HUES48 (cell line): ENCODE measurements around the gene POLL.

ENCODE experiments used
- H3K27ac ChIP-seq: one replicate; pipeline ENCODE4 v1.7.0; 2013; ENCODE audit warnings: low read depth, low read length, inconsistent platforms
- H3K27me3 ChIP-seq: 2 replicates; pipeline ENCODE4 v1.6.1; 2013; ENCODE audit warnings: mild to moderate bottlenecking, low read length; ENCODE audit not compliant: control insufficient read depth, insufficient read depth
- H3K36me3 ChIP-seq: 2 replicates; pipeline ENCODE4 v1.6.1; 2013; ENCODE audit warnings: low read length; ENCODE audit not compliant: control insufficient read depth, insufficient read depth
- H3K4me1 ChIP-seq: 2 replicates; pipeline ENCODE4 v1.6.1; 2013; ENCODE audit warnings: mild to moderate bottlenecking, low read length; ENCODE audit not compliant: control insufficient read depth, insufficient read depth
- H3K4me3 ChIP-seq: 2 replicates; pipeline ENCODE4 v1.5.1; 2013; ENCODE audit warnings: mild to moderate bottlenecking, low read depth, low read length
- H3K9ac ChIP-seq: 2 replicates; pipeline ENCODE4 v1.6.1; 2013; ENCODE audit warnings: mild to moderate bottlenecking, low read depth, low read length, moderate library complexity
- H3K9me3 ChIP-seq: 2 replicates; pipeline ENCODE4 v1.6.1; 2013; ENCODE audit warnings: low read length; ENCODE audit not compliant: control insufficient read depth, insufficient read depth

Gene POLL

GRCh38 chr10:101578803-101579515, 9.1 kb downstream of the POLL start:
- Histone ChIP-seq H3K4me3 (no peak overlapping the region), H3K4me1 (peaks cover 15% of the 10 kb centered on the region; the same call in 1 of the 2 replicates), H3K9ac (no peak overlapping the region), H3K27me3 (no peaks in the 10 kb centered on the region), H3K27ac (no peak overlapping the region), H3K9me3 (no peaks in the 10 kb centered on the region), H3K36me3 (peaks cover 41% of the 10 kb centered on the region)

GRCh38 chr10:101578192-101578591, 9.9 kb downstream of the POLL start:
- Histone ChIP-seq H3K27ac (no peak overlapping the region), H3K4me3 (no peak overlapping the region), H3K36me3 (peaks cover 33% of the 10 kb centered on the region)

GRCh38 chr10:101577121-101577871, 10.8 kb downstream of the POLL start:
- no peak overlapping the region for H3K27ac ChIP-seq

More at GRCh38 chr10:101578192-101578591, 9.9 kb downstream of the POLL start:
- Histone ChIP-seq H3K4me1 (peaks cover 15% of the 10 kb centered on the region; the same call in 1 of the 2 replicates), H3K9ac (no peak overlapping the region), H3K9me3 (no peaks in the 10 kb centered on the region), H3K27me3 (no peaks in the 10 kb centered on the region)

GRCh38 chr10:101576211-101576863, 11.7 kb downstream of the POLL start:
- Histone ChIP-seq H3K9me3 (no peaks in the 10 kb centered on the region), H3K4me3 (no peak overlapping the region), H3K9ac (no peak overlapping the region), H3K4me1 (peaks cover 11% of the 10 kb centered on the region; the same call in 1 of the 2 replicates), H3K27me3 (peaks cover 16% of the 10 kb centered on the region), H3K27ac (no peak overlapping the region), H3K36me3 (peaks cover 24% of the 10 kb centered on the region)

More at GRCh38 chr10:101577121-101577871, 10.8 kb downstream of the POLL start:
- no peak overlapping the region for H3K4me3 ChIP-seq
- H3K36me3 ChIP-seq, result peaks cover 24% of the 10 kb centered on the region
- H3K9me3 ChIP-seq, result no peaks in the 10 kb centered on the region
- H3K27me3 ChIP-seq, result peaks cover 8% of the 10 kb centered on the region
- H3K9ac ChIP-seq, result no peak overlapping the region
- H3K4me1 ChIP-seq, result peaks cover 15% of the 10 kb centered on the region; the same call in 1 of the 2 replicates

- Histone ChIP-seq H3K27ac (no peak overlapping the region), H3K36me3 (peaks cover 24% of the 10 kb centered on the region), H3K9me3 (no peaks in the 10 kb centered on the region), H3K4me1 (peaks cover 10% of the 10 kb centered on the region; the same call in 1 of the 2 replicates), H3K27me3 (peaks cover 23% of the 10 kb centered on the region), H3K4me3 (no peak overlapping the region), H3K9ac (no peak overlapping the region)
Measured at GRCh38 chr10:101575580-101576210, 12.4 kb downstream of the POLL start.

- H3K9me3 ChIP-seq, result no peaks in the 10 kb centered on the region
- peaks cover 18% of the 10 kb centered on the region for H3K36me3 ChIP-seq
- H3K27ac ChIP-seq, result no peak overlapping the region
- H3K4me3 ChIP-seq, result no peak overlapping the region
- no peak overlapping the region for H3K9ac ChIP-seq
- H3K27me3 ChIP-seq, result peaks cover 27% of the 10 kb centered on the region
- H3K4me1 ChIP-seq, result 0 out of 2 replicates have a peak, but pooled peaks cover 4% of the 10 kb centered on the region
Measured at GRCh38 chr10:101575091-101575490, 13.0 kb downstream of the POLL start.

- H3K9me3 ChIP-seq, result no peaks in the 10 kb centered on the region
- no peak overlapping the region for H3K9ac ChIP-seq
- peaks cover 34% of the 10 kb centered on the region for H3K27me3 ChIP-seq
- H3K4me1 ChIP-seq, result 0 out of 2 replicates have a peak, but pooled peaks cover 4% of the 10 kb centered on the region
- no peak overlapping the region for H3K4me3 ChIP-seq
- no peak overlapping the region for H3K27ac ChIP-seq
- peaks cover 8% of the 10 kb centered on the region for H3K36me3 ChIP-seq
Measured at GRCh38 chr10:101573885-101574753, 13.9 kb downstream of the POLL start.

GRCh38 chr10:101572785-101573184, 15.3 kb downstream of the POLL start:
- no peaks in the 10 kb centered on the region for H3K36me3 ChIP-seq
- no peak overlapping the region for H3K27ac ChIP-seq
- H3K4me1 ChIP-seq, result 0 out of 2 replicates have a peak, but pooled peaks cover 4% of the 10 kb centered on the region
- no peak overlapping the region for H3K9ac ChIP-seq
- H3K4me3 ChIP-seq, result no peak overlapping the region
- H3K9me3 ChIP-seq, result no peaks in the 10 kb centered on the region
- H3K27me3 ChIP-seq, result peaks cover 47% of the 10 kb centered on the region

- Histone ChIP-seq H3K36me3 (no peaks in the 10 kb centered on the region), H3K4me3 (no peak overlapping the region), H3K27me3 (peaks cover 54% of the 10 kb centered on the region), H3K4me1 (0 out of 2 replicates have a peak, but pooled peaks cover 4% of the 10 kb centered on the region), H3K27ac (no peak overlapping the region), H3K9ac (no peak overlapping the region), H3K9me3 (no peaks in the 10 kb centered on the region)
Measured at GRCh38 chr10:101572126-101572525, 15.9 kb downstream of the POLL start.
